GM12878 (cell line): ENCODE data around the gene HIC1. TPM values are rescaled to one million over a fixed set of nuclear protein-coding genes. Genes with fewer than 3 reads are reported as not detected.

ENCODE experiments used
- CTCF ChIP-seq, 3 experiments: IDR thresholded peaks in 2 of 3; conservative IDR thresholded peaks in 1 of 3; 2 replicates each; pipeline ENCODE4 v1.5.1; 2011; ENCODE audit warnings: low read depth in 3 of 3, low read length in 3 of 3, mild to moderate bottlenecking in 3 of 3, control low read depth in 2 of 3, moderate library complexity in 2 of 3, inconsistent platforms in 1 of 3, mixed read lengths in 1 of 3; ENCODE audit not compliant: control insufficient read depth in 2 of 3, insufficient read depth in 1 of 3; ENCODE audit errors: extremely low read depth in 1 of 3
- FOXM1 ChIP-seq: IDR thresholded peaks from 2 replicates; pipeline ENCODE4 v1.6.1; 2012; ENCODE audit warnings: low read depth, mild to moderate bottlenecking, inconsistent platforms, low read length, moderate library complexity
- HDAC6 ChIP-seq: fragments of 200-600 bp; sonication (generic); IDR thresholded peaks from one replicate; pipeline ENCODE4 v1.8.0; 2017; ENCODE audit warnings: antibody characterized with exemption; ENCODE audit not compliant: unreplicated experiment
- HSF1 ChIP-seq: fragments of 150-350 bp; IDR thresholded peaks from 2 replicates; pipeline ENCODE4 v1.6.1; 2014; ENCODE audit warnings: mild to moderate bottlenecking, low read depth, low read length
- IRF5 ChIP-seq: fragments of 450-650 bp; IDR thresholded peaks from 2 replicates; pipeline ENCODE4 v1.6.1; 2017; ENCODE audit warnings: borderline replicate concordance
- LARP7 ChIP-seq: fragments of 450-650 bp; IDR thresholded peaks from 2 replicates; pipeline ENCODE4 v1.6.1; 2017; ENCODE audit warnings: mild to moderate bottlenecking
- MXI1 ChIP-seq: fragments of 150-350 bp; IDR thresholded peaks from 2 replicates; pipeline ENCODE4 v1.6.1; 2011; ENCODE audit warnings: low read depth, mild to moderate bottlenecking, inconsistent platforms, low read length, improper control_type of control experiment
- MYB ChIP-seq: fragments of 150-350 bp; IDR thresholded peaks from 2 replicates; pipeline ENCODE4 v1.6.1; 2014; ENCODE audit warnings: mild to moderate bottlenecking, low read depth, low read length, borderline replicate concordance
- PML ChIP-seq: IDR thresholded peaks from 2 replicates; pipeline ENCODE4 v1.6.1; 2012; ENCODE audit warnings: low read length, inconsistent platforms
- POLR2AphosphoS2 ChIP-seq: IDR thresholded peaks from 2 replicates; pipeline ENCODE4 v1.6.1; 2011; ENCODE audit warnings: low read depth, mild to moderate bottlenecking, low read length, improper control_type of control experiment, moderate library complexity
- RAD21 ChIP-seq: IDR thresholded peaks from 2 replicates; pipeline ENCODE4 v1.6.1; 2011; ENCODE audit warnings: mild to moderate bottlenecking, low read depth, low read length, moderate library complexity; ENCODE audit not compliant: insufficient read depth
- SMC3 ChIP-seq: IDR thresholded peaks from 2 replicates; pipeline ENCODE4 v1.6.1; 2011; ENCODE audit warnings: low read length, improper control_type of control experiment, borderline replicate concordance
- STAT3 ChIP-seq: IDR thresholded peaks from 2 replicates; pipeline ENCODE4 v1.6.1; 2011; ENCODE audit warnings: low read depth, low read length, improper control_type of control experiment
- SUZ12 ChIP-seq: fragments of 200-600 bp; sonication (generic); IDR thresholded peaks from one replicate; pipeline ENCODE4 v1.6.1; 2018; ENCODE audit warnings: antibody characterized with exemption, mild to moderate bottlenecking; ENCODE audit not compliant: unreplicated experiment
- YY1 ChIP-seq: IDR thresholded peaks from 2 replicates; pipeline ENCODE4 v1.6.1; 2011; ENCODE audit warnings: low read depth, mild to moderate bottlenecking, low read length
- polyA plus RNA-seq, 11 experiments: library from polyadenylated mRNA; depleted of rRNA in 4 of 11; unstranded in 6 of 11; stranded (reverse) in 5 of 11; fragments of >200 nt; fragmentation: Nextera tagmentation in 4 of 11; fragmentation: Illumina TruSeq in 1 of 11; extraction: Ambion mirVana in 4 of 11; extraction: Trizol in 1 of 11; gene quantifications; 1 replicate in 1 of 11; 2 replicates in 10 of 11; pipeline versions ENCODE4 v1.2.1 to v1.2.3, GENCODE V29; 2011 to 2016; ENCODE audit warnings: inconsistent platforms in 2 of 11, missing spikeins in 2 of 11, low read depth in 1 of 11
- total RNA-seq, 4 experiments: library from RNA; depleted of rRNA in 3 of 4; stranded (reverse); fragments of >200 nt in 3 of 4; fragmentation: Illumina TruSeq in 1 of 4; extraction: Trizol in 1 of 4; gene quantifications; 2 replicates each; pipeline versions ENCODE4 v1.2.1 to v1.2.3, GENCODE V29; 2013 to 2021

Gene HIC1
- total and polyA plus RNA-seq, 10 of the 15 experiments (the other 5 are each of a cell fraction or from before 2014, with no cell fraction given): 0.11 to 61.1 (median 4.9) TPM

GRCh38 chr17:2094891-2095535, 40.1 kb downstream of the HIC1 start (continued):
- TF ChIP-seq CTCF (IDR thresholded peaks at IDR 0.05 in 2 of 3, conservative IDR thresholded peaks at IDR 0.05 in 1 of 3; ENCODE audit: control insufficient read depth in 2 of 3, extremely low read depth in 1 of 3, insufficient read depth in 1 of 3, low read depth in 3 of 3, low read length in 3 of 3) (peak; percentile 36 to 68 (median 58); a peak in 5 of 6 replicates), MXI1 (no peak), IRF5 (no peak), HSF1 (no peak), HDAC6 (no peak), STAT3 (no peak), SMC3 (peak; percentile 65), SUZ12 (no peak), PML (no peak), LARP7 (no peak), YY1 (0 out of 2 replicates have a peak, but pooled peaks have one; percentile 28), FOXM1 (no peak), MYB (no peak), RAD21 (peak; percentile 79), POLR2AphosphoS2 (no peak)
- TF ChIP-seq, all 136 proteins: peak for 4
